ENCODE data around the gene UTS2B.

DNA sequence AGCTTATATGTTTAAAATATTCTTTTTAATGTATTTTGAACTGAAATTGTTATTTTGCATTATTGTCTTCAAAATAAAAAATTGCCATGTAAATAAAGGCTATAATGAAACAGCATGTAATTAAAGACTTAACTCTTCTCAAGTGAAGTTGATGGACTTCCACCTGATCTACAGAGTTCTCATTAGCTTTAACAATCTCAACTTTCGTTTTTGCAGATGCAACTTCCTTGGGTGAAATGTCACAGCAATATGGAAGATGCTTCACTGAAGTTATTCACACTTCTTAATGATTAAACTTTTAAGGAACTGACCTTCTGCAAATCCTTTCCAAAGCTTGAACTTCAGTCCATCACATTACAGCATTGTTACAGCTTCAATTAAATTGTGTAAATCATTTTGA is 67.7 kb downstream of the UTS2B start:
- TF ChIP-seq, protein P1, sequence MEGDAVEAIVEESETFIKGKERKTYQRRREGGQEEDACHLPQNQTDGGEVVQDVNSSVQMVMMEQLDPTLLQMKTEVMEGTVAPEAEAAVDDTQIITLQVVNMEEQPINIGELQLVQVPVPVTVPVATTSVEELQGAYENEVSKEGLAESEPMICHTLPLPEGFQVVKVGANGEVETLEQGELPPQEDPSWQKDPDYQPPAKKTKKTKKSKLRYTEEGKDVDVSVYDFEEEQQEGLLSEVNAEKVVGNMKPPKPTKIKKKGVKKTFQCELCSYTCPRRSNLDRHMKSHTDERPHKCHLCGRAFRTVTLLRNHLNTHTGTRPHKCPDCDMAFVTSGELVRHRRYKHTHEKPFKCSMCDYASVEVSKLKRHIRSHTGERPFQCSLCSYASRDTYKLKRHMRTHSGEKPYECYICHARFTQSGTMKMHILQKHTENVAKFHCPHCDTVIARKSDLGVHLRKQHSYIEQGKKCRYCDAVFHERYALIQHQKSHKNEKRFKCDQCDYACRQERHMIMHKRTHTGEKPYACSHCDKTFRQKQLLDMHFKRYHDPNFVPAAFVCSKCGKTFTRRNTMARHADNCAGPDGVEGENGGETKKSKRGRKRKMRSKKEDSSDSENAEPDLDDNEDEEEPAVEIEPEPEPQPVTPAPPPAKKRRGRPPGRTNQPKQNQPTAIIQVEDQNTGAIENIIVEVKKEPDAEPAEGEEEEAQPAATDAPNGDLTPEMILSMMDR (IDR thresholded peaks at IDR 0.05): no peak
- TF ChIP-seq POLR2A (IDR thresholded peaks at IDR 0.05): no peak
